ENCODE data around the gene JOSD2. TPM values are rescaled to one million over a fixed set of nuclear protein-coding genes. Genes with fewer than 3 reads are reported as not detected.

The JOSD2 gene
- total RNA-seq, 1 donor from 2014 or later = 36.1 TPM

DNA sequence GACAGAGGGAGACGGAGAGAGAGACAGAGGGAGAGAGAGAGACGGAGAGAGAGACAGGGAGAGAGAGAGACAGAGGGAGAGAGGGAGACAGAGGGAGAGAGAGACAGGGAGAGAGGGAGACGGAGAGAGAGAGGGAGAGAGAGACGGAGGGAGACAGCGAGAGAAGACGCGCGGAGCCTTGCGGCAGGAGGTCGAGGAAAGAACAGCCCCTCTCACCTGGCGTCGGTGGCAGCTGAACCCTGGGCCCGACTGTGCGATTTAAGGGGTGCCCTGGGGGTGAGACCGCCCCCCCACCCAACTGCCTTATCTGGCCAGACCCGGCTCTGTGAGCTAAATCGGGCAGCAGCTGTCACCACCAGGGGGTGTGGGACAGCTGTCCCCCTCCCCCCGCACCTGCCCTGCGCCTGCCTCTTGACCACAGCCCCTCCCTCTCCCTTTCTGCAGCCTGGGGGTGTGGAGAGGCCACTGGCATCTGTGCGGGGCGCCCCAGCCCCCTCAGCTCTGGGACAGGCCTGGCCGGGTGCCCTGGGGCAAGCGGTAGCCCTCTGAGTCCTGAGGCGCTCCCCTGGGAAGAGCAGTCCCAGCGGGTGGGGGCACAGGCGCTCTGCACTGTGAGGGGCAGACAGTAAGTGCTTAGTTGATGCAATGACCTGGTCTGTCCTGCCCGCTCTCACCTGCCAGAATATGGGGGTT lies 10.8 kb downstream of the JOSD2 start:
- intact Hi-C loops (cut with DNase I) = no loop called here
- peak; percentile 90 for DNase-seq (ENCODE audit: low spot score)

DNA sequence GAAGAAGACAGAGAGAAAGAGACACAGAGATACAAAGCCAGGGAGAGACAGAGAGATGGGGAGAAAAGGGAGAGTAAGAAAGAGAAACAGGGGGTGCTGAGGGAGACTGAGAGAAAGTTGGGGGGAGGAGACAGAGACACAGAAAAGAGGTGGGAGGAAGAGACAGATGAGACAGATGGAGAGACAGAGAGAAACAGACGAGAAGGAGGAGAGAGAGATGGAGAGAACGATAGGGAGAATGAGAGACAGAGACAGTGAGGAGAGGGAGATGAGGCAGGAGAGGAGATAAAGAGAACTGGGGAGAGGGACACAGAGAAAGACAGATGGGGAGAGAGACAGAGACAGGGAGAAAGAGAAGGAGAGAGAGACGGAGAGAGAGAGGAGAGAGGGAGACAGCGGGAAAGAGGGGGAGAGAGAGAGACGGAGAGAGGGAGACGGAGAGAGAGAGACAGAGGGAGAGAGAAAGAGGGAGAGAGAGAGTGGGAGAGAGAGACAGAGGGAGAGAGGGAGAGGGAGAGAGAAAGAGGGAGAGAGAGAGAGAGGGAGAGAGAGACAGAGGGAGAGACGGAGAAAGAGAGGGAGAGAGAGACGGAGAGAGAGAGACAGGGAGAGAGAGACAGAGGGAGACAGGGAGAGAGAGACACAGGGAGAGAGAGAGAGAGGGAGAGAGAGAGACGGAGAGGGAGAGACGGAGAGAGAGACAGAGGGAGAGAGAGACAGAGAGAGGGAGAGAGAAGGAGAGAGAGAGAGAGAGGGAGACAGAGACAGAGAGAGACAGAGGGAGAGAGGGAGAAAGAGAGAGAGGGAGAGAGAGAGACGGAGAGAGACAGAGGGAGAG lies 12.6 kb downstream of the JOSD2 start:
- intact Hi-C loops (cut with DNase I) = no loop called here
- DNase-seq (ENCODE audit: low spot score) = no peak

- intact Hi-C loops (cut with DNase I) = no loop called here
- DNase-seq (ENCODE audit: low spot score) = no peak
Observed at GRCh38 chr19:50497022-50497405, 14.0 kb downstream of the JOSD2 start.

GRCh38 chr19:50496189-50497021 lies 14.6 kb downstream of the JOSD2 start:
- DNase-seq (ENCODE audit: low spot score) = peak; percentile 88
- intact Hi-C loops (cut with DNase I) = no loop called here

GRCh38 chr19:50495020-50495531 lies 15.9 kb downstream of the JOSD2 start:
- intact Hi-C loops (cut with DNase I) = no loop called here
- no peak for DNase-seq (ENCODE audit: low spot score)

GRCh38 chr19:50494186-50495019 lies 16.6 kb downstream of the JOSD2 start:
- intact Hi-C loops (cut with DNase I) = no loop called here
- DNase-seq (ENCODE audit: low spot score) = no peak

- intact Hi-C loops (cut with DNase I) = no loop called here
- no peak for DNase-seq (ENCODE audit: low spot score)
Observed at GRCh38 chr19:50493171-50493570, 17.8 kb downstream of the JOSD2 start.

DNA sequence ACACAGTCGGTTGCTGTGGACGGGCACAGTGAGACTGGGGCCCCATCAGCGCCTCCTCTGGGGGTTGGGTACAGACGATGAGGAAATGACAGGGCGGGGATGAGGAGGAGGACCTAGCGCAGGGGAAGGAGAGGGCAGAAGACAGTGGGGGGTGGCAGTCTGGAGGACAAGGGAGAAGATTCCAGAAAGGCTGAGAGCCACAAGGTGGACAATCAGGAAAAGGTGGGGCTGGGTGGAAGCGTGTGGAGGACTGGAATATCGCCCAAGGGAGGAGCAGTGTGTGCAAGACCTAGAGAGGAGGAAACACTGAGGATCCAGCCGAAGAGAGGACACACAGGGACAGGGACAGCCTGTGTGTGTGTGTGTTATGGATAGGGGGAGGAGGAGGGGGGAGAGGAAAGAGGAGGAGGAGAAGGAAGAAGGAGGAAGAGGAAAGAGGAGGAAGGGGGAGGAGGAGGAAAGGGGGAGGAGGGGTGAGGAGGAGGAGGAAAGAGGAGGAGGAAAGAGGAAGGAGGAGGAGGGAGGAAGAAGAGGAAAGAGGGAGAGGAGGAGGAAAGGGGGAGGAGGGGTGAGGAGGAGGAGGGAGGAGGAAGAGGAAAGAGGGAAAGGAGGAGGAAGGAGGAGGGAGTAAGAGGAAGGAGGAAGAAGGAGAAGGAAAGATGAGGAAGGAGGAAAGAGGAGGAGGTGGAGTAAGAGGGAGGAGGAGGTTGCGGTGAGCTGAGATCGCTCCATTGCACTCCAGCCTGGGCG lies 18.5 kb downstream of the JOSD2 start:
- intact Hi-C loops (cut with DNase I) = no loop called here
- DNase-seq (ENCODE audit: low spot score) = no peak

DNA sequence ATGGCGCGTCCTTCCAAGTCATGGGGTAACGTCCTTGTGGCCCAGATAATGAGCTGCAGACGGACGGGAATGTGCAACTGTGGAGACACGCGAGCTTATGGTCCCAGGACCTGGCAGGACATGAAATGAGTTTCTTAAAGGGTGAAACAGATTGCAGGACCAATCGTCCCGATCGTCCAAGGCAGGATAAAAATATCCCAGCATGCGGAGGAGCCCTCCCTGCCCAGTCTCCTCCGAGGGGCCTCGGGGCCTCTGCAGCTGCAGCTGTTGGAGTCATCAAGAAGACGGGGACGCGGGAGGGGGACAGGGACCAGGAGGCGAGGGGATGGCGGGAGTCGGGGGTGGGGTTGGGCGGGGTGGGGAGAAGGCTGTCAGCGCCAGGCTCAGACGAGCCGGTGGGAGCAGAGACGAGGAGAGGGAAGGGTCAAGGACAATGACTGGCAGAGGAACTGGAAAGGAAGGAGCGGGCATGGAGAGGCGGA lies 20.0 kb downstream of the JOSD2 start:
- DNase-seq (ENCODE audit: low spot score) = no peak
- intact Hi-C loops (cut with DNase I) = no loop called here

- DNase-seq (ENCODE audit: low spot score) = no peak
- intact Hi-C loops (cut with DNase I) = no loop called here
Observed at GRCh38 chr19:50490411-50490811, 20.6 kb downstream of the JOSD2 start.

GRCh38 chr19:50489461-50490011 lies 21.5 kb downstream of the JOSD2 start:
- no peak for DNase-seq (ENCODE audit: low spot score)
- intact Hi-C loops (cut with DNase I) = no loop called here

GRCh38 chr19:50488389-50489194 lies 22.4 kb downstream of the JOSD2 start:
- intact Hi-C loops (cut with DNase I) = no loop called here
- DNase-seq (ENCODE audit: low spot score) = no peak

GRCh38 chr19:50486823-50487515 lies 24.0 kb downstream of the JOSD2 start:
- DNase-seq (ENCODE audit: low spot score) = no peak
- intact Hi-C loops (cut with DNase I) = no loop called here

GRCh38 chr19:50485284-50485955 lies 25.6 kb downstream of the JOSD2 start:
- DNase-seq (ENCODE audit: low spot score) = no peak
- intact Hi-C loops (cut with DNase I) = no loop called here

DNA sequence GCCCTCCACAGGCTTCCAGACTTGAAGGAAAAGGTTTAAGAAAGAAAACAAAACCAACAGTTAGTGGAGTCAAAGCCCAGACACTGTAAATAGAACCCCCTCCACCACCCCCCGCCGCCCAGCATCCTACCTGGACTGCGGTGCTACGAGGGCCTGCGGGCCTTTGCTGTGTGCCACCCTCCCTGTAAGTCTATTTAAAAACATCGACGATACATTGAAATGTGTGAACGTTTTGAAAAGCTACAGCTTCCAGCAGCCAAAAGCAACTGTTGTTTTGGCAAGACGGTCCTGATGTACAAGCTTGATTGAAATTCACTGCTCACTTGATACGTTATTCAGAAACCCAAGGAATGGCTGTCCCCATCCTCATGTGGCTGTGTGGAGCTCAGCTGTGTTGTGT lies 28.1 kb downstream of the JOSD2 start:
- no peak for DNase-seq (ENCODE audit: low spot score)
- intact Hi-C loops (cut with DNase I) = no loop called here

GRCh38 chr19:50482271-50482855 lies 28.6 kb downstream of the JOSD2 start:
- intact Hi-C loops (cut with DNase I) = no loop called here
- no peak for DNase-seq (ENCODE audit: low spot score)

Data from cardiac septum (tissue), 1 donor.